ENCODE data around the gene ALK. TPM values are rescaled to one million over a fixed set of nuclear protein-coding genes. Genes with fewer than 3 reads are reported as not detected.

Gene ALK
- total and polyA plus RNA-seq, 2 experiments from 2014 or later = 0.35 TPM; not detected in 1

GRCh38 chr2:29760008-29760407 lies 161.4 kb downstream of the ALK start (continued):
- TF ChIP-seq POLR2AphosphoS5 (IDR thresholded peaks at IDR 0.05; ENCODE audit: low read depth) = no peak
- TF ChIP-seq EZH2 (IDR thresholded peaks at IDR 0.05; ENCODE audit: low read depth, unreplicated experiment) = no peak
- no peak for TF ChIP-seq NANOG (IDR thresholded peaks at IDR 0.05; ENCODE audit: borderline replicate concordance)
- TF ChIP-seq ZNF331 (CRISPR knock-in tag; IDR thresholded peaks at IDR 0.05; ENCODE audit: low read depth) = no peak

- Mint-ChIP-seq H3K27ac (no peak overlapping the region), H3K4me1 (0 out of 3 replicates have a peak, but pooled peaks cover 2% of the 10 kb centered on the region), H3K9me3 (no peaks in the 10 kb centered on the region), H3K36me3 (ENCODE audit: low read depth) (no peaks in the 10 kb centered on the region), H3K27me3 (ENCODE audit: insufficient read depth, low read depth, poor library complexity) (no peaks in the 10 kb centered on the region), H3K4me3 (no peak overlapping the region)
- DNase-seq (ENCODE audit: low spot score) = no peak
- TF ChIP-seq ZNF331 (CRISPR knock-in tag; IDR thresholded peaks at IDR 0.05; ENCODE audit: low read depth) (no peak), CTCF (conservative IDR thresholded peaks at IDR 0.05; ENCODE audit: low read depth in 2 of 2) (no peak), NANOG (IDR thresholded peaks at IDR 0.05; ENCODE audit: borderline replicate concordance) (no peak), STAT1 (IDR thresholded peaks at IDR 0.05; ENCODE audit: unreplicated experiment) (no peak), EZH2 (IDR thresholded peaks at IDR 0.05; ENCODE audit: low read depth, unreplicated experiment) (no peak), ETS1 (IDR thresholded peaks at IDR 0.05) (no peak), ZNF462 (CRISPR knock-in tag; IDR thresholded peaks at IDR 0.05) (no peak), CREB1 (CRISPR knock-in tag; IDR thresholded peaks at IDR 0.05; ENCODE audit: low read depth) (no peak), ZNF114 (CRISPR knock-in tag; IDR thresholded peaks at IDR 0.05) (no peak), JUNB (IDR thresholded peaks at IDR 0.05; ENCODE audit: unreplicated experiment) (no peak), EZH2phosphoT487 (IDR thresholded peaks at IDR 0.05; ENCODE audit: unreplicated experiment) (no peak), POLR2AphosphoS5 (IDR thresholded peaks at IDR 0.05; ENCODE audit: low read depth) (no peak), REST (IDR thresholded peaks at IDR 0.05; ENCODE audit: unreplicated experiment) (no peak)
- no peaks in the 10 kb centered on the region for H3K79me2 ChIP-seq (replicated peaks; ENCODE audit: insufficient read depth)
- H3K36me3 ChIP-seq (ENCODE audit: insufficient read depth) = no peaks in the 10 kb centered on the region
- ATAC-seq = no peak
- H3K27ac ChIP-seq (ENCODE audit: low read depth) = no peak overlapping the region
- H3F3A ChIP-seq (replicated peaks; ENCODE audit: low read depth) = no peaks in the 10 kb centered on the region
- H3K4me3 ChIP-seq = no peak overlapping the region
- H2AFZ ChIP-seq = no peak overlapping the region
- 0 out of 2 replicates have a peak, but pooled peaks cover 3% of the 10 kb centered on the region for H3K9me2 ChIP-seq (ENCODE audit: insufficient read depth)
- no peaks in the 10 kb centered on the region for H4K20me1 ChIP-seq (replicated peaks; ENCODE audit: insufficient read depth)
- H3K4me2 ChIP-seq = no peak overlapping the region
- no peaks in the 10 kb centered on the region for H3K4me1 ChIP-seq (ENCODE audit: insufficient read depth)
- no peaks in the 10 kb centered on the region for H3K27me3 ChIP-seq (ENCODE audit: insufficient read depth)
Observed at GRCh38 chr2:29759360-29759759, 162.0 kb downstream of the ALK start.
